HL-60/S4 treated with phorbol 12-myristate 13-acetate at 8.2 ng/mL for 4 days and 3 days (cell line): ENCODE measurements around the gene C1orf87.

Experiments
- in situ Hi-C: fragments of 300-500 bp; cut with MboI; formaldehyde crosslinking; loops from 2 replicates; pipeline ENCODE4 v1.15.0; 2022; ENCODE audit warnings: low sequenced_read_pairs

C1orf87 gene

GRCh38 chr1:60073605-60074278 is at the start of gene C1orf87:
TSS of gene C1orf87 (minus strand) at chr1:60073770. CDS start at chr1:60072643, 1,127 bp downstream.
- in situ Hi-C loops = no loop called here

GRCh38 chr1:60118085-60118484 is 44.5 kb upstream of the C1orf87 start:
- in situ Hi-C loops = no loop called here

GRCh38 chr1:60114745-60115318 is 41.3 kb upstream of the C1orf87 start:
- in situ Hi-C loops = no loop called here

- in situ Hi-C loops = no loop called here
Observed at GRCh38 chr1:60113596-60113995, 40.0 kb upstream of the C1orf87 start.

- in situ Hi-C loops = no loop called here
Observed at GRCh38 chr1:60113028-60113427, 39.5 kb upstream of the C1orf87 start.

GRCh38 chr1:60111716-60112115 is 38.1 kb upstream of the C1orf87 start:
- in situ Hi-C loops = no loop called here

GRCh38 chr1:60111118-60111517 is 37.5 kb upstream of the C1orf87 start:
- in situ Hi-C loops = no loop called here

- in situ Hi-C loops = no loop called here
Observed at GRCh38 chr1:60108196-60108595, 34.6 kb upstream of the C1orf87 start.

- in situ Hi-C loops = no loop called here
Observed at GRCh38 chr1:60103186-60103585, 29.6 kb upstream of the C1orf87 start.

GRCh38 chr1:60102267-60103061 is 28.9 kb upstream of the C1orf87 start:
- in situ Hi-C loops = no loop called here

GRCh38 chr1:60101516-60101915 is 27.9 kb upstream of the C1orf87 start:
- in situ Hi-C loops = no loop called here

- in situ Hi-C loops = no loop called here
Observed at GRCh38 chr1:60091195-60091715, 17.7 kb upstream of the C1orf87 start.

- in situ Hi-C loops = no loop called here
Observed at GRCh38 chr1:60090655-60091054, 17.1 kb upstream of the C1orf87 start.

GRCh38 chr1:60088620-60089155 is 15.1 kb upstream of the C1orf87 start:
- in situ Hi-C loops = no loop called here

GRCh38 chr1:60087681-60088080 is 14.1 kb upstream of the C1orf87 start:
- in situ Hi-C loops = no loop called here

- in situ Hi-C loops = no loop called here
Observed at GRCh38 chr1:60078182-60078581, 4.6 kb upstream of the C1orf87 start.

- in situ Hi-C loops = no loop called here
Observed at GRCh38 chr1:60071296-60071695, 2.3 kb downstream of the C1orf87 start.

GRCh38 chr1:60069691-60070090 is 3.9 kb downstream of the C1orf87 start:
- in situ Hi-C loops = no loop called here

- in situ Hi-C loops = no loop called here
Observed at GRCh38 chr1:60068393-60069045, 5.1 kb downstream of the C1orf87 start.

GRCh38 chr1:60066001-60066400 is 7.6 kb downstream of the C1orf87 start:
- in situ Hi-C loops = no loop called here

GRCh38 chr1:60065199-60065598 is 8.4 kb downstream of the C1orf87 start:
- in situ Hi-C loops = no loop called here
